Measurements from ENCODE around the gene GPC6.
A peak's percentile ranks its signal among the peaks of the same experiment; 100 is the strongest.

GPC6 gene

GRCh38 chr13:93789058-93789457 lies 562.5 kb downstream of the GPC6 start:
- no peak for DNase-seq

GRCh38 chr13:93794197-93794885 lies 567.7 kb downstream of the GPC6 start:
- no peak for DNase-seq

GRCh38 chr13:93797463-93797862 lies 570.9 kb downstream of the GPC6 start:
- DNase-seq = no peak

- no peak for DNase-seq
Measured at GRCh38 chr13:93800342-93800741, 573.7 kb downstream of the GPC6 start.

GRCh38 chr13:93805736-93806135 lies 579.1 kb downstream of the GPC6 start:
- DNase-seq = no peak

GRCh38 chr13:93806861-93807260 lies 580.3 kb downstream of the GPC6 start:
- no peak for DNase-seq

GRCh38 chr13:93810264-93810663 lies 583.7 kb downstream of the GPC6 start:
- DNase-seq = no peak

GRCh38 chr13:93811071-93811737 lies 584.6 kb downstream of the GPC6 start:
- no peak for DNase-seq

GRCh38 chr13:93811738-93812112 lies 585.1 kb downstream of the GPC6 start:
- no peak for DNase-seq

- no peak for DNase-seq
Measured at GRCh38 chr13:93814658-93815057, 588.1 kb downstream of the GPC6 start.

GRCh38 chr13:93818345-93818744 lies 591.7 kb downstream of the GPC6 start:
- no peak for DNase-seq

GRCh38 chr13:93819331-93819890 lies 592.8 kb downstream of the GPC6 start:
- DNase-seq = no peak

GRCh38 chr13:93824286-93824685 lies 597.7 kb downstream of the GPC6 start:
- no peak for DNase-seq

GRCh38 chr13:93834051-93834450 lies 607.4 kb downstream of the GPC6 start:
- no peak for DNase-seq

- DNase-seq = no peak
Measured at GRCh38 chr13:93843082-93843481, 616.5 kb downstream of the GPC6 start.

- DNase-seq = peak; percentile 55
Measured at GRCh38 chr13:93847162-93847561, 620.6 kb downstream of the GPC6 start.

GRCh38 chr13:93848247-93848646 lies 621.6 kb downstream of the GPC6 start:
- DNase-seq = no peak

- no peak for DNase-seq
Measured at GRCh38 chr13:93851236-93851635, 624.6 kb downstream of the GPC6 start.

- no peak for DNase-seq
Measured at GRCh38 chr13:93853912-93854311, 627.3 kb downstream of the GPC6 start.

- no peak for DNase-seq
Measured at GRCh38 chr13:93857126-93857525, 630.5 kb downstream of the GPC6 start.

- peak; percentile 44 for DNase-seq
Measured at GRCh38 chr13:93859716-93860115, 633.1 kb downstream of the GPC6 start.

- DNase-seq = peak; percentile 86
Measured at GRCh38 chr13:93861818-93862217, 635.2 kb downstream of the GPC6 start.

GRCh38 chr13:93862259-93862658 lies 635.7 kb downstream of the GPC6 start:
- DNase-seq = peak; percentile 16

- no peak for DNase-seq
Measured at GRCh38 chr13:93865235-93865634, 638.6 kb downstream of the GPC6 start.

Data from fibroblast of skin of back (primary cell).